CD1c-positive myeloid dendritic cell (primary cell): Measurements from ENCODE around the gene SP110.
"Not testable (repeated sequence)": the region's sequence is repeated elsewhere in the genome, so short reads cannot be mapped to it uniquely, and the experiment has no call there.

Experiments used
- DNase-seq: peaks from one replicate; pipeline ENCODE4 v3.0.0-alpha.2; 2016; ENCODE audit errors: extremely low spot score

Gene SP110

GRCh38 chr2:230224458-230224857 lies 4.7 kb upstream of the SP110 start:
- DNase-seq, result no peak

GRCh38 chr2:230222829-230223228 lies 3.0 kb upstream of the SP110 start:
- DNase-seq, result not testable (repeated sequence)

- no peak for DNase-seq
Measured at GRCh38 chr2:230221493-230221892, 1.7 kb upstream of the SP110 start.

GRCh38 chr2:230220347-230220969 lies 674 bp upstream of the SP110 start:
- no peak for DNase-seq

- peak; percentile 73 for DNase-seq
Measured at GRCh38 chr2:230218421-230218820, 1.4 kb downstream of the SP110 start.

- DNase-seq, result no peak
Measured at GRCh38 chr2:230217424-230217823, 2.4 kb downstream of the SP110 start.

GRCh38 chr2:230216489-230216888 lies 3.3 kb downstream of the SP110 start:
- DNase-seq, result no peak

- DNase-seq, result peak; percentile 59
Measured at GRCh38 chr2:230209422-230210051, 10.2 kb downstream of the SP110 start.

- no peak for DNase-seq
Measured at GRCh38 chr2:230208576-230208975, 11.2 kb downstream of the SP110 start.

- DNase-seq, result no peak
Measured at GRCh38 chr2:230205721-230206120, 14.1 kb downstream of the SP110 start.

- DNase-seq, result no peak
Measured at GRCh38 chr2:230205034-230205433, 14.8 kb downstream of the SP110 start.

- no peak for DNase-seq
Measured at GRCh38 chr2:230203110-230203676, 16.6 kb downstream of the SP110 start.

- DNase-seq, result no peak
Measured at GRCh38 chr2:230202430-230203109, 17.2 kb downstream of the SP110 start.

GRCh38 chr2:230184727-230185578 lies 34.8 kb downstream of the SP110 start:
- DNase-seq, result no peak

- DNase-seq, result no peak
Measured at GRCh38 chr2:230181195-230181594, 38.6 kb downstream of the SP110 start.

- no peak for DNase-seq
Measured at GRCh38 chr2:230179907-230180306, 39.9 kb downstream of the SP110 start.

- no peak for DNase-seq
Measured at GRCh38 chr2:230178546-230179485, 41.0 kb downstream of the SP110 start.

- no peak for DNase-seq
Measured at GRCh38 chr2:230176996-230177395, 42.8 kb downstream of the SP110 start.

- DNase-seq, result no peak
Measured at GRCh38 chr2:230174466-230174865, 45.3 kb downstream of the SP110 start.

- DNase-seq, result no peak
Measured at GRCh38 chr2:230172852-230173251, 46.9 kb downstream of the SP110 start.

- no peak for DNase-seq
Measured at GRCh38 chr2:230172156-230172555, 47.6 kb downstream of the SP110 start.
